Measurements from ENCODE around the gene AAGAB.

DNA sequence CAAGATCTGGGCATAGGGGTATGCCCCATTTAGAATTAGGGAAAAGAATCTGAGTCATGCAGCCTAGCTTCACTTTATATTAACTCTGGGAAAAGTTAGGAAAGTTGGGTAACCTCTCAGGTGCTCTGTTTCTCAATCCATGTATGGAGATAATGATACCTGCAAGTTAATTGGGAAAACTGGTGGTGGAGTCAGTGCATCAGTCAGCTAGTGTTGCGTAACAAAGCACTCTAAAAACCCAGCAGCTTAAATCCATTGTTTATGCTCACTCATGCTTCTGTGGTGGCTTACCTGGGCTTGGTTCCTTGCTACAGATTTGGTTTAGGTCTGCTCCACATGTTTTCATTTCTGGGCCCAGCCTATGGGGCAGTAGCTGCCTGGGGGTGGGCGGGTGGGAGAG is 98.0 kb downstream of the AAGAB start:
- TF ChIP-seq, protein P1, sequence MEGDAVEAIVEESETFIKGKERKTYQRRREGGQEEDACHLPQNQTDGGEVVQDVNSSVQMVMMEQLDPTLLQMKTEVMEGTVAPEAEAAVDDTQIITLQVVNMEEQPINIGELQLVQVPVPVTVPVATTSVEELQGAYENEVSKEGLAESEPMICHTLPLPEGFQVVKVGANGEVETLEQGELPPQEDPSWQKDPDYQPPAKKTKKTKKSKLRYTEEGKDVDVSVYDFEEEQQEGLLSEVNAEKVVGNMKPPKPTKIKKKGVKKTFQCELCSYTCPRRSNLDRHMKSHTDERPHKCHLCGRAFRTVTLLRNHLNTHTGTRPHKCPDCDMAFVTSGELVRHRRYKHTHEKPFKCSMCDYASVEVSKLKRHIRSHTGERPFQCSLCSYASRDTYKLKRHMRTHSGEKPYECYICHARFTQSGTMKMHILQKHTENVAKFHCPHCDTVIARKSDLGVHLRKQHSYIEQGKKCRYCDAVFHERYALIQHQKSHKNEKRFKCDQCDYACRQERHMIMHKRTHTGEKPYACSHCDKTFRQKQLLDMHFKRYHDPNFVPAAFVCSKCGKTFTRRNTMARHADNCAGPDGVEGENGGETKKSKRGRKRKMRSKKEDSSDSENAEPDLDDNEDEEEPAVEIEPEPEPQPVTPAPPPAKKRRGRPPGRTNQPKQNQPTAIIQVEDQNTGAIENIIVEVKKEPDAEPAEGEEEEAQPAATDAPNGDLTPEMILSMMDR (IDR thresholded peaks at IDR 0.05; ENCODE audit: insufficient read depth, low read length): no peak
- TF ChIP-seq POLR2AphosphoS5 (IDR thresholded peaks at IDR 0.05; ENCODE audit: low read depth): no peak
- TF ChIP-seq GABPA (IDR thresholded peaks at IDR 0.05; ENCODE audit: low read depth): no peak
- TF ChIP-seq SPI1 (IDR thresholded peaks at IDR 0.05; ENCODE audit: borderline replicate concordance, low read depth): no peak
- TF ChIP-seq, protein P2, sequence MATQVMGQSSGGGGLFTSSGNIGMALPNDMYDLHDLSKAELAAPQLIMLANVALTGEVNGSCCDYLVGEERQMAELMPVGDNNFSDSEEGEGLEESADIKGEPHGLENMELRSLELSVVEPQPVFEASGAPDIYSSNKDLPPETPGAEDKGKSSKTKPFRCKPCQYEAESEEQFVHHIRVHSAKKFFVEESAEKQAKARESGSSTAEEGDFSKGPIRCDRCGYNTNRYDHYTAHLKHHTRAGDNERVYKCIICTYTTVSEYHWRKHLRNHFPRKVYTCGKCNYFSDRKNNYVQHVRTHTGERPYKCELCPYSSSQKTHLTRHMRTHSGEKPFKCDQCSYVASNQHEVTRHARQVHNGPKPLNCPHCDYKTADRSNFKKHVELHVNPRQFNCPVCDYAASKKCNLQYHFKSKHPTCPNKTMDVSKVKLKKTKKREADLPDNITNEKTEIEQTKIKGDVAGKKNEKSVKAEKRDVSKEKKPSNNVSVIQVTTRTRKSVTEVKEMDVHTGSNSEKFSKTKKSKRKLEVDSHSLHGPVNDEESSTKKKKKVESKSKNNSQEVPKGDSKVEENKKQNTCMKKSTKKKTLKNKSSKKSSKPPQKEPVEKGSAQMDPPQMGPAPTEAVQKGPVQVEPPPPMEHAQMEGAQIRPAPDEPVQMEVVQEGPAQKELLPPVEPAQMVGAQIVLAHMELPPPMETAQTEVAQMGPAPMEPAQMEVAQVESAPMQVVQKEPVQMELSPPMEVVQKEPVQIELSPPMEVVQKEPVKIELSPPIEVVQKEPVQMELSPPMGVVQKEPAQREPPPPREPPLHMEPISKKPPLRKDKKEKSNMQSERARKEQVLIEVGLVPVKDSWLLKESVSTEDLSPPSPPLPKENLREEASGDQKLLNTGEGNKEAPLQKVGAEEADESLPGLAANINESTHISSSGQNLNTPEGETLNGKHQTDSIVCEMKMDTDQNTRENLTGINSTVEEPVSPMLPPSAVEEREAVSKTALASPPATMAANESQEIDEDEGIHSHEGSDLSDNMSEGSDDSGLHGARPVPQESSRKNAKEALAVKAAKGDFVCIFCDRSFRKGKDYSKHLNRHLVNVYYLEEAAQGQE (IDR thresholded peaks at IDR 0.05; ENCODE audit: insufficient replicate concordance, low read depth): no peak

Data from HL-60 (cell line).